ENCODE measurements around the gene ITPR1.

Gene ITPR1

GRCh38 chr3:4745235-4745610 is 252.1 kb downstream of the ITPR1 start:
- no peak for TF ChIP-seq CTCF (IDR thresholded peaks at IDR 0.05; ENCODE audit: extremely low read depth, missing control alignments)
- no peak for DNase-seq (ENCODE audit: low spot score)

- TF ChIP-seq CTCF (IDR thresholded peaks at IDR 0.05; ENCODE audit: extremely low read depth, missing control alignments) = no peak
- DNase-seq (ENCODE audit: low spot score) = no peak
These were observed 253.3 kb downstream of the ITPR1 start for GRCh38 chr3:4746241-4746958.

- no peak for DNase-seq (ENCODE audit: low spot score)
- no peak for TF ChIP-seq CTCF (IDR thresholded peaks at IDR 0.05; ENCODE audit: extremely low read depth, missing control alignments)
These were observed 255.0 kb downstream of the ITPR1 start for GRCh38 chr3:4748127-4748526.

- DNase-seq (ENCODE audit: low spot score) = no peak
- no peak for TF ChIP-seq CTCF (IDR thresholded peaks at IDR 0.05; ENCODE audit: extremely low read depth, missing control alignments)
These were observed 255.7 kb downstream of the ITPR1 start for GRCh38 chr3:4748701-4749378.

GRCh38 chr3:4749567-4750002 is 256.4 kb downstream of the ITPR1 start:
- DNase-seq (ENCODE audit: low spot score) = no peak
- TF ChIP-seq CTCF (IDR thresholded peaks at IDR 0.05; ENCODE audit: extremely low read depth, missing control alignments) = no peak

- DNase-seq (ENCODE audit: low spot score) = peak; percentile 30
- TF ChIP-seq CTCF (IDR thresholded peaks at IDR 0.05; ENCODE audit: extremely low read depth, missing control alignments) = no peak
These were observed 257.3 kb downstream of the ITPR1 start for GRCh38 chr3:4750306-4750968.

DNA sequence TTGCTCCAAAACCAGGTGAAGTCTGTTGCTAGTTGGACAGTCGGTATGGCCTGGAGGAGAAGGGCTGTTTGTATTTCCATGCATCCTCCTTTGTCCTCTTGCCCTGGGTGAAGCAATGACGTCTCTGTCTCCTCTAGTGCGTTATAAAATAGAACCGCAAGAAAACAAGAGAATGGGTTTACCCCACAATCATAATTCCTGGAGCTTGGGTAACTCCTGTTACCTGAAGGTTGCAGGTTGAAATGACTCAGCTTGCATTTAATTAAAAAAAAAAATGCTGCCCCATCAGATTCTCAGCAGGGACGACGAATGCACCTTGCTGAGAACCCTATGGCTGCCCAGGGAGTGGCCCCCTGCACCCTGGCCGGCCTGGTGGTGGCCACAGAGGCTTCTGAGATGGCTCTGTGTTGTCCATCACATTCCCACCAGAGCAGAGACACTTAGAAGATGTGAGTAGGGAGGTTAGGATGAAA is 257.9 kb downstream of the ITPR1 start:
- no peak for TF ChIP-seq CTCF (IDR thresholded peaks at IDR 0.05; ENCODE audit: extremely low read depth, missing control alignments)
- DNase-seq (ENCODE audit: low spot score) = no peak

Data from GM20000 (cell line).